SK-N-MC (cell line): Measurements from ENCODE around the gene CCDC34.

Source experiments
- EZH2 ChIP-seq: fragments of 200-600 bp; sonication (generic); IDR thresholded peaks from one replicate; pipeline ENCODE4 v1.6.1; 2017; ENCODE audit warnings: antibody characterized with exemption
- POLR2AphosphoS5 ChIP-seq: IDR thresholded peaks from 2 replicates; pipeline ENCODE4 v1.6.1; 2012; ENCODE audit warnings: mild to moderate bottlenecking, low read depth, low read length, borderline replicate concordance

DNA sequence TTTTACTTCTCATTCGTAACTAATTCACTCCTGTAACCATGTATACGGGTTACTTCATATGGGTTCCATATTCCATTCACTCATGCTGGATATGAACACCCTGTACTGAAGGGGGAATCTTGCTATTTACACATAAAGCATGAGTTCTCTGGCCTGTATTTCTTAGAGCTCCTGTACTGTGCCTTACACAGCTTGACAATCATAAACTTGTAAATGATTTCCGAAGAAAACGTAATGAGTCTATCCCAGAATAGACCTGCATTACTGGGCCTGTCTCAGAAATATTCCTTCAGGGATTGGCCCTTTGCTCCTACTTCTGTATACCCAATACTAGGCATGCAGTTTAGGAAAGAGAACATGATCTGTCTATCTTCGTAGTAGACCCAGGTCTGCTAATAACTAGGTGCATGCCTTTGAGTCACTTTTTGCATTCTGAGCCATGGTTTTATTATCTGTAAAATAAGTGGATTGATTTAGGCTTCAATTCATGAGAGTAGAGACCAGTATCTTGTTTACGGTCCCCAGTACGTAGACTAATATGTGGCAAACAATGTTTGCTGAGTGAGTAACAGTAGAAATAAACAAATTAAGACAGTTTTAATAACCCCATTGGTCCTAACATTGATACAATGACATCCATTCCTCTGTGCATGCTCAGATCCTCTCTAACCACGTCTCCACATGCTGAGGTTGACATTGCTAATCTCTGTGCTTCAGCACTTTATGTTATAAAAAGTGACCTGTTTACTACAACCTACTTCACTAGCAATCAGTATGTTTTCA is 1.2 kb downstream of the CCDC34 start:
- TF ChIP-seq POLR2AphosphoS5 (no peak), EZH2 (no peak)
